Measurements from ENCODE around the gene DDX39B.

DNA sequence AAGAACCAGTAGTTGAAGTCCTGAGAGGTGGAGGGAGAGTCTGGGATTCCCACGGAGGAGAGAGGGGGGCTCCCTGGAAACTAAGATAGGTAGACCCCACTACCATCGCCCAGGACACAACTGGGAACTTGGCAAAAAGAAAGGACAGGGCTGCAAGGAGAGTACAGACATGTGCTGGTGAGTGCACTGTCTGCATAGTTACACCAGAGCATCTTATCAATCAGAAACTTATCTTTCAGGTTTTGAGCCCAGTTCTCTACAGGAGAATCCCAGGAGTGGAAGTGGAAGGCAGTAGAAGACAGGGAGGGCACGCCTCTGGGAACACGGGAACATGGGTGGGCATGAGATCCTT is 17.8 kb upstream of the DDX39B start:
- TF ChIP-seq, protein P1, sequence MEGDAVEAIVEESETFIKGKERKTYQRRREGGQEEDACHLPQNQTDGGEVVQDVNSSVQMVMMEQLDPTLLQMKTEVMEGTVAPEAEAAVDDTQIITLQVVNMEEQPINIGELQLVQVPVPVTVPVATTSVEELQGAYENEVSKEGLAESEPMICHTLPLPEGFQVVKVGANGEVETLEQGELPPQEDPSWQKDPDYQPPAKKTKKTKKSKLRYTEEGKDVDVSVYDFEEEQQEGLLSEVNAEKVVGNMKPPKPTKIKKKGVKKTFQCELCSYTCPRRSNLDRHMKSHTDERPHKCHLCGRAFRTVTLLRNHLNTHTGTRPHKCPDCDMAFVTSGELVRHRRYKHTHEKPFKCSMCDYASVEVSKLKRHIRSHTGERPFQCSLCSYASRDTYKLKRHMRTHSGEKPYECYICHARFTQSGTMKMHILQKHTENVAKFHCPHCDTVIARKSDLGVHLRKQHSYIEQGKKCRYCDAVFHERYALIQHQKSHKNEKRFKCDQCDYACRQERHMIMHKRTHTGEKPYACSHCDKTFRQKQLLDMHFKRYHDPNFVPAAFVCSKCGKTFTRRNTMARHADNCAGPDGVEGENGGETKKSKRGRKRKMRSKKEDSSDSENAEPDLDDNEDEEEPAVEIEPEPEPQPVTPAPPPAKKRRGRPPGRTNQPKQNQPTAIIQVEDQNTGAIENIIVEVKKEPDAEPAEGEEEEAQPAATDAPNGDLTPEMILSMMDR (IDR thresholded peaks at IDR 0.05; ENCODE audit: low read depth, low read length): no peak
- TF ChIP-seq POLR2A (IDR thresholded peaks at IDR 0.05; ENCODE audit: extremely low read depth, insufficient read length): no peak
- TF ChIP-seq MYC (IDR thresholded peaks at IDR 0.05; ENCODE audit: low read depth, low read length): no peak
- TF ChIP-seq, protein P2, sequence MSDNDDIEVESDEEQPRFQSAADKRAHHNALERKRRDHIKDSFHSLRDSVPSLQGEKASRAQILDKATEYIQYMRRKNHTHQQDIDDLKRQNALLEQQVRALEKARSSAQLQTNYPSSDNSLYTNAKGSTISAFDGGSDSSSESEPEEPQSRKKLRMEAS (IDR thresholded peaks at IDR 0.05; ENCODE audit: low read depth, low read length): no peak

Measured in NB4 (cell line).